ENCODE measurements around the gene TCF25.

DNA sequence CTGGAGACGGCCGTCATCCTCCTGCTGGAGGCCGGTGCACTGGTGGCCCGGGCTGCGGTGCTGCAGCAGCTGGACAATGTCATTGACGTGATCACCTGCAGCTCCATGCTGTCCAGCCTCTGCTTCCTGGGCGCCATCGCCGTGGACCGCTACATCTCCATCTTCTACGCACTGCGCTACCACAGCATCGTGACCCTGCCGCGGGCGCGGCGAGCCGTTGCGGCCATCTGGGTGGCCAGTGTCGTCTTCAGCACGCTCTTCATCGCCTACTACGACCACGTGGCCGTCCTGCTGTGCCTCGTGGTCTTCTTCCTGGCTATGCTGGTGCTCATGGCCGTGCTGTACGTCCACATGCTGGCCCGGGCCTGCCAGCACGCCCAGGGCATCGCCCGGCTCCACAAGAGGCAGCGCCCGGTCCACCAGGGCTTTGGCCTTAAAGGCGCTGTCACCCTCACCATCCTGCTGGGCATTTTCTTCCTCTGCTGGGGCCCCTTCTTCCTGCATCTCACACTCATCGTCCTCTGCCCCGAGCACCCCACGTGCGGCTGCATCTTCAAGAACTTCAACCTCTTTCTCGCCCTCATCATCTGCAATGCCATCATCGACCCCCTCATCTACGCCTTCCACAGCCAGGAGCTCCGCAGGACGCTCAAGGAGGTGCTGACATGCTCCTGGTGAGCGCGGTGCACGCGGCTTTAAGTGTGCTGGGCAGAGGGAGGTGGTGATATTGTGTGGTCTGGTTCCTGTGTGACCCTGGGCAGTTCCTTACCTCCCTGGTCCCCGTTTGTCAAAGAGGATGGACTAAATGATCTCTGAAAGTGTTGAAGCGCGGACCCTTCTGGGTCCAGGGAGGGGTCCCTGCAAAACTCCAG lies 46.4 kb downstream of the TCF25 start:
- TF ChIP-seq CTCF (IDR thresholded peaks at IDR 0.05), result no peak
- no peak for TF ChIP-seq POLR2A (IDR thresholded peaks at IDR 0.05)

All from body of pancreas (tissue), 4 donors.